DOHH2 (cell line): ENCODE data around the gene CHD3.

Experiments
- H3F3A ChIP-seq: fragments of 200-600 bp; sonication (generic), shearing (Covaris generic); 2 replicates; pipeline ENCODE4 v1.6.0; 2016; ENCODE audit warnings: antibody characterized with exemption, mild to moderate bottlenecking; ENCODE audit not compliant: control insufficient read depth, insufficient read depth
- H3K27ac ChIP-seq: fragments of 200-600 bp; sonication (generic); 2 replicates; pipeline ENCODE4 v1.5.1; 2014; ENCODE audit warnings: low read depth, mild to moderate bottlenecking, low read length, moderate library complexity
- H3K27me3 ChIP-seq: fragments of 200-600 bp; sonication (generic); 2 replicates; pipeline ENCODE4 v1.6.1; 2014; ENCODE audit warnings: mild to moderate bottlenecking, low read length, mixed read lengths; ENCODE audit not compliant: control insufficient read depth
- H3K36me3 ChIP-seq: fragments of 200-600 bp; sonication (generic); 2 replicates; pipeline ENCODE4 v1.6.1; 2014; ENCODE audit warnings: mild to moderate bottlenecking, low read length, moderate library complexity, mixed read lengths; ENCODE audit not compliant: control insufficient read depth
- H3K4me1 ChIP-seq: fragments of 200-600 bp; sonication (generic); 2 replicates; pipeline ENCODE4 v1.6.1; 2014; ENCODE audit warnings: mild to moderate bottlenecking, low read length, mixed read lengths; ENCODE audit not compliant: control insufficient read depth
- H3K4me2 ChIP-seq: fragments of 200-600 bp; sonication (generic); 2 replicates; pipeline ENCODE4 v1.6.0; 2014; ENCODE audit warnings: mild to moderate bottlenecking, low read length, moderate library complexity
- H3K4me3 ChIP-seq: fragments of 200-600 bp; sonication (generic); 2 replicates; pipeline ENCODE4 v1.5.1; 2014; ENCODE audit warnings: mild to moderate bottlenecking, low read length, mixed read lengths
- H3K79me2 ChIP-seq: fragments of 200-600 bp; sonication (generic); 2 replicates; pipeline ENCODE4 v1.6.1; 2014; ENCODE audit warnings: mild to moderate bottlenecking, low read length, mixed read lengths; ENCODE audit not compliant: control insufficient read depth
- H3K9me2 ChIP-seq: fragments of 200-600 bp; sonication (generic); replicated peaks from 2 replicates; pipeline ENCODE4 v1.6.1; 2014; ENCODE audit warnings: mild to moderate bottlenecking, low read length, mixed read lengths; ENCODE audit not compliant: control insufficient read depth
- H3K9me3 ChIP-seq: fragments of 200-600 bp; sonication (generic); 2 replicates; pipeline ENCODE4 v1.6.1; 2014; ENCODE audit warnings: antibody characterized with exemption, low read length, mixed read lengths; ENCODE audit not compliant: control insufficient read depth, insufficient read depth
- H4K20me1 ChIP-seq: fragments of 200-600 bp; sonication (generic); 2 replicates; pipeline ENCODE4 v1.6.0; 2014; ENCODE audit warnings: low read depth, mild to moderate bottlenecking, antibody characterized with exemption, low read length, moderate library complexity; ENCODE audit not compliant: control insufficient read depth, insufficient read depth
- EZH2phosphoT487 ChIP-seq: fragments of 200-600 bp; sonication (generic); IDR thresholded peaks from 2 replicates; pipeline ENCODE4 v1.6.1; 2017; ENCODE audit warnings: borderline replicate concordance, mild to moderate bottlenecking, antibody characterized with exemption, low read length, moderate library complexity, mixed read lengths
- TF ChIP-seq, protein P1 (sequence below): fragments of 200-600 bp; sonication (generic); IDR thresholded peaks from one replicate; pipeline ENCODE4 v1.5.1; 2014; ENCODE audit warnings: antibody characterized with exemption, mild to moderate bottlenecking, low read depth, low read length; ENCODE audit not compliant: poor library complexity, severe bottlenecking

CHD3 gene

DNA sequence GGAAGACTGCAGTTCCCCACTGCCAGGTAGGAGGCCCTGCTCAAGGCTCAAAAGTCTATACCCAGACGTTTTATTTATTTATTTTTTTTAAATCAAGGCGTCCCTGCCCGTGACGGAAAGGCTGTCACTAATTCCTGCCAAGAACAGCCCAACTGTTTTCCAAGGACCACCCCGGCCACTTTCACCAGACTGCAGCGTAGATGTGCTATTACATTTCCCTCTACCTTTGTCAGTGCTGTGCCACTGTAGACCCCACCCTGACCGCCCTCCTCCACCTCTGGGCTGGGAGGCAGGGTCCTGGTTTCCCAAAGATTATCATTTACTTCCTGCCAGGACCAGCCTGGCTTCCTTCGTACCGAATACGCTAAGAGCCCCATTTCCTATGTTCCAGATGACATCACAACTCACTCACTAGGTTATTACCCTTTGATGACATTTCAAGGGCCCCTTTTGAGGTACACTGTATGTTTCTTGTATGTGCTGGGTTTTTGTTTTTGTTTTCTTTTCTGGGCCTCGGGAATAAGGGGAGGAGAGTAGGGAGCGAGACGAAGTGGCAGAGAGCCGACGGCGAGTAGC, 33.8 kb downstream of the CHD3 start:
- TF ChIP-seq EZH2phosphoT487, result no peak
- TF ChIP-seq, protein P1, sequence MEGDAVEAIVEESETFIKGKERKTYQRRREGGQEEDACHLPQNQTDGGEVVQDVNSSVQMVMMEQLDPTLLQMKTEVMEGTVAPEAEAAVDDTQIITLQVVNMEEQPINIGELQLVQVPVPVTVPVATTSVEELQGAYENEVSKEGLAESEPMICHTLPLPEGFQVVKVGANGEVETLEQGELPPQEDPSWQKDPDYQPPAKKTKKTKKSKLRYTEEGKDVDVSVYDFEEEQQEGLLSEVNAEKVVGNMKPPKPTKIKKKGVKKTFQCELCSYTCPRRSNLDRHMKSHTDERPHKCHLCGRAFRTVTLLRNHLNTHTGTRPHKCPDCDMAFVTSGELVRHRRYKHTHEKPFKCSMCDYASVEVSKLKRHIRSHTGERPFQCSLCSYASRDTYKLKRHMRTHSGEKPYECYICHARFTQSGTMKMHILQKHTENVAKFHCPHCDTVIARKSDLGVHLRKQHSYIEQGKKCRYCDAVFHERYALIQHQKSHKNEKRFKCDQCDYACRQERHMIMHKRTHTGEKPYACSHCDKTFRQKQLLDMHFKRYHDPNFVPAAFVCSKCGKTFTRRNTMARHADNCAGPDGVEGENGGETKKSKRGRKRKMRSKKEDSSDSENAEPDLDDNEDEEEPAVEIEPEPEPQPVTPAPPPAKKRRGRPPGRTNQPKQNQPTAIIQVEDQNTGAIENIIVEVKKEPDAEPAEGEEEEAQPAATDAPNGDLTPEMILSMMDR, result no peak
- H3K4me3 ChIP-seq, result peak overlapping the region; percentile 55
- no peaks in the 10 kb centered on the region for H3K79me2 ChIP-seq
- H3K9me2 ChIP-seq, result no peaks in the 10 kb centered on the region
- no peaks in the 10 kb centered on the region for H4K20me1 ChIP-seq
- no peak overlapping the region for H3K27ac ChIP-seq
- 0 out of 2 replicates have a peak, but pooled peaks cover 5% of the 10 kb centered on the region for H3K36me3 ChIP-seq
- H3K4me1 ChIP-seq, result peaks cover 15% of the 10 kb centered on the region
- peaks cover 6% of the 10 kb centered on the region; the same call in 1 of the 2 replicates for H3F3A ChIP-seq
- no peaks in the 10 kb centered on the region for H3K27me3 ChIP-seq
- H3K9me3 ChIP-seq, result no peaks in the 10 kb centered on the region
- peak overlapping the region; percentile 75 for H3K4me2 ChIP-seq

DNA sequence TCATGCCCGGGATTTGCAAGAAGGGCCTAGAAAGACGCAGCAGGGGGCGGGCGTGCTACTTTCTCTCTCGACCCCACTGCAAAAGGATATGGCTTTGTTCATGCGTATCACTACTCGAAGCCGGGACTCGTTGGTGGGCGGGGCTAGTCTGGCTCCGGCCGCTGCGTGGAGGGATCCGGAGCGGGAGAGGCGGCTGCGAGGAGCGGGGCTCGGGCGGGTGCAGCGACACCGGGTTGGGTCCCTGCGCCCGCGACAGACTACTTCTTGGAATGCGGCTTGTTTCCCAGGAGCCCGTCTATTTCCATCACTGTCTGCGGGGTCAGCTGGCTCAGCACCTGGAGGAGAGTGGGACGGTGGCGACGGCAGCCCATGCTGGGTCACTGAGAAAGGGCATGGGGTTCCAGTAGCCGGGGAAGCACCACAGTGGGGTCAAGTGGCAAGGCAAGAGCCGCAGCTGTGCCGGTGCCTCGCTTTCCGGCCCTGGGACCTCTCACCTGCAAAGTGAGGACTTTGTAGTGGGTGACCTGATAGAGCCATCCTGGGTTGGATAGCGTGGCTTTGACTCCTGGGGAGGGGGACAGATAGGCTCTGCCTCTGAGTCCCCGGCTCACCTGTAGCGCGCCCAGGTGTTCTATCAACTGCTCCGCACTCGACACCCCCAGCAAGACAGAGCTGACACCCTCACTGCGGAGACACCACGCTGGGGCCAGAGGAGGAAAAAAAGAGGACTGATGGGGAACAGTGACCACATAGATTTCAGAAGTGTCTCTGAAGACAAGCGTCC, 34.4 kb downstream of the CHD3 start:
- Histone ChIP-seq H3K27me3 (no peaks in the 10 kb centered on the region), H3K79me2 (no peaks in the 10 kb centered on the region), H3K4me1 (peaks cover 15% of the 10 kb centered on the region), H3K9me2 (no peaks in the 10 kb centered on the region), H3K27ac (no peak overlapping the region), H3F3A (peaks cover 6% of the 10 kb centered on the region; the same call in 1 of the 2 replicates), H3K9me3 (no peaks in the 10 kb centered on the region), H3K36me3 (0 out of 2 replicates have a peak, but pooled peaks cover 5% of the 10 kb centered on the region), H3K4me2 (peak overlapping the region; percentile 75), H3K4me3 (peak overlapping the region; percentile 55), H4K20me1 (no peaks in the 10 kb centered on the region)
- TF ChIP-seq EZH2phosphoT487, result no peak
- TF ChIP-seq, protein P1, result peak; percentile 30

DNA sequence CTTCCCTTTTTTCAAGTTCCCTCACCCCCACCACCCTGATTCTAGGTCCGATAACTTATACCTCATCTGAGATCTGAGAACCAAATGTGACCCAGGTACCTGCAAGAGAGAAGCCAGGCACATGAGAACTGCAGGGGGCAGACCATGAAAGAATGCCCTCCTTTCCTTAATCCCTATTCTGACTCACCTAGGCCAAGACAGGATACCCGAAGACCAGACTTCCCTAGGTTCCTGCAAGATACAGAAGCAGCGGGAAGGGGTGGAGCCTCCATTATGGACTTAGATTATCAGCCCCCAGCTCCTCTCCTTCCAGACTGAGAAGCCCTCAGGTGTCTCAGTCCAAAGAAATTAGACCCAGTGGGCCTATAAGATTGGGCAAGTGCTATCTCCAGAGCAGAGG, 39.0 kb downstream of the CHD3 start:
- peaks cover 19% of the 10 kb centered on the region for H3K4me1 ChIP-seq
- peaks cover 15% of the 10 kb centered on the region for H3K36me3 ChIP-seq
- H4K20me1 ChIP-seq, result no peaks in the 10 kb centered on the region
- H3F3A ChIP-seq, result no peaks in the 10 kb centered on the region
- no peaks in the 10 kb centered on the region for H3K27me3 ChIP-seq
- H3K27ac ChIP-seq, result no peak overlapping the region
- no peaks in the 10 kb centered on the region for H3K9me3 ChIP-seq
- TF ChIP-seq, protein P1, result no peak
- no peak for TF ChIP-seq EZH2phosphoT487
- no peak overlapping the region for H3K4me2 ChIP-seq
- H3K79me2 ChIP-seq, result peaks cover 22% of the 10 kb centered on the region
- H3K9me2 ChIP-seq, result no peaks in the 10 kb centered on the region
- no peak overlapping the region for H3K4me3 ChIP-seq
